GM12878 (cell line): ENCODE results near the gene RAD52. TPM values are rescaled to one million over a fixed set of nuclear protein-coding genes. Genes with fewer than 3 reads are reported as not detected.

ENCODE experiments used
- ATAC-seq: fragments of 200-7000 bp; cut with Tn5 transposase; 3 replicates; pipeline ENCODE4 v1.9.1; 2020; ENCODE audit warnings: mild to moderate bottlenecking, moderate library complexity
- BruUV-seq: library from RNA; stranded (reverse); fragments of 400-500 nt; replicated peaks from 2 replicates; lab custom pipeline; 2021; lab: Mats Ljungman, UMichigan
- CTCF ChIA-PET: fragments of 300-600 bp; sonication (Branson Sonifier 250); formaldehyde crosslinking; extraction: SDS; loops from one replicate; lab custom pipeline; 2021; ENCODE audit warnings: inconsistent platforms; lab: Yijun Ruan, JAX
- POLR2A ChIA-PET: fragments of 350-600 bp; formaldehyde crosslinking; extraction: SDS; loops from one replicate; lab custom pipeline; 2021; ENCODE audit warnings: inconsistent platforms; lab: Charles Lee
- RAD21 ChIA-PET: fragments of 300-600 bp; sonication (Branson Sonifier 250); formaldehyde crosslinking; loops from one replicate; lab custom pipeline; 2023; ENCODE audit warnings: antibody characterized with exemption; ENCODE audit not compliant: unreplicated experiment; lab: Charles Lee
- SMC1A ChIA-PET: fragments of 300-600 bp; sonication (Branson Sonifier 250); formaldehyde crosslinking; loops from one replicate; lab custom pipeline; 2023; ENCODE audit not compliant: unreplicated experiment, uncharacterized antibody; lab: Charles Lee
- DNase-seq: peaks from one replicate; pipeline ENCODE4 v3.0.0-alpha.2; 2011; ENCODE audit warnings: low read depth, low spot score
- FAIRE-seq: peaks from 3 replicates; lab custom pipeline; 2011; peaks lifted over from hg19 to GRCh38; lab: Jason Lieb, UNC
- H2AFZ ChIP-seq: 2 replicates; pipeline ENCODE4 v1.6.0; 2011; ENCODE audit warnings: low read depth, low read length, control low read depth; ENCODE audit not compliant: control insufficient read depth
- H3K27ac ChIP-seq: 2 replicates; pipeline ENCODE4 v1.5.1; 2011; ENCODE audit warnings: control low read depth; ENCODE audit not compliant: control insufficient read depth, insufficient read depth
- H3K27me3 ChIP-seq, 2 experiments: replicated peaks in 1 of 2; 2 replicates each; pipeline versions ENCODE4 v1.6.0 to v1.6.1; 2011; ENCODE audit warnings: low read length in 1 of 2; ENCODE audit not compliant: control insufficient read depth in 2 of 2, insufficient read depth in 2 of 2
- H3K36me3 ChIP-seq, 2 experiments: 2 replicates each; pipeline ENCODE4 v1.5.1; 2011; ENCODE audit warnings: low read length in 1 of 2; ENCODE audit not compliant: control insufficient read depth in 2 of 2, insufficient read depth in 2 of 2
- H3K4me1 ChIP-seq: 2 replicates; pipeline ENCODE4 v1.6.1; 2011; ENCODE audit warnings: mild to moderate bottlenecking, low read length, moderate library complexity, mixed read lengths; ENCODE audit not compliant: control insufficient read depth, insufficient read depth
- H3K4me2 ChIP-seq: 2 replicates; pipeline ENCODE4 v1.6.0; 2011; ENCODE audit warnings: control low read depth; ENCODE audit not compliant: control insufficient read depth, insufficient read depth
- H3K4me3 ChIP-seq: fragments of 200-600 bp; sonication (generic); 2 replicates; pipeline ENCODE4 v1.5.1; 2016
- H3K79me2 ChIP-seq: 2 replicates; pipeline ENCODE4 v1.6.0; 2011; ENCODE audit warnings: low read length; ENCODE audit not compliant: control insufficient read depth, insufficient read depth
- H3K9ac ChIP-seq: 2 replicates; pipeline ENCODE4 v1.8.0; 2011; ENCODE audit warnings: low read length, control low read depth, mixed read lengths; ENCODE audit not compliant: control insufficient read depth, insufficient read depth
- H3K9me3 ChIP-seq: replicated peaks from 3 replicates; pipeline ENCODE4 v1.5.1; 2011; ENCODE audit warnings: mild to moderate bottlenecking, low read length; ENCODE audit not compliant: control insufficient read depth, insufficient read depth
- H4K20me1 ChIP-seq: 2 replicates; pipeline ENCODE4 v1.6.0; 2011; ENCODE audit not compliant: control insufficient read depth, insufficient read depth
- ASH2L ChIP-seq: fragments of 300-600, 200-600 bp; sonication (generic); IDR thresholded peaks from 2 replicates; pipeline ENCODE4 v1.6.1; 2017; ENCODE audit warnings: low read depth, mild to moderate bottlenecking, borderline replicate concordance
- ATF2 ChIP-seq: IDR thresholded peaks from 2 replicates; pipeline ENCODE4 v1.6.1; 2012; ENCODE audit warnings: low read length, inconsistent platforms
- CBFB ChIP-seq: IDR thresholded peaks from 2 replicates; pipeline ENCODE4 v1.6.1; 2016; ENCODE audit warnings: antibody characterized with exemption, low read depth
- CEBPB ChIP-seq, 2 experiments: fragments of 150-350 bp in 1 of 2; IDR thresholded peaks; 2 replicates each; pipeline ENCODE4 v1.6.1; 2012 to 2014; ENCODE audit warnings: low read depth in 2 of 2, low read length in 2 of 2, borderline replicate concordance in 1 of 2, inconsistent platforms in 1 of 2
- CREM ChIP-seq: IDR thresholded peaks from 2 replicates; pipeline ENCODE4 v1.6.1; 2014; ENCODE audit warnings: antibody characterized with exemption, low read depth
- E4F1 ChIP-seq: fragments of 450-650 bp; IDR thresholded peaks from 2 replicates; pipeline ENCODE4 v1.6.1; 2018; ENCODE audit warnings: borderline replicate concordance, mild to moderate bottlenecking; ENCODE audit not compliant: partially characterized antibody
- ELK1 ChIP-seq: IDR thresholded peaks from 2 replicates; pipeline ENCODE4 v1.6.1; 2012; ENCODE audit warnings: low read depth, low read length, improper control_type of control experiment
- FOS ChIP-seq: IDR thresholded peaks from 3 replicates; pipeline ENCODE4 v1.6.1; 2011; ENCODE audit warnings: borderline replicate concordance; ENCODE audit not compliant: insufficient read length; ENCODE audit errors: extremely low read depth
- FOXM1 ChIP-seq: IDR thresholded peaks from 2 replicates; pipeline ENCODE4 v1.6.1; 2012; ENCODE audit warnings: low read depth, mild to moderate bottlenecking, inconsistent platforms, low read length, moderate library complexity
- IRF4 ChIP-seq: IDR thresholded peaks from 2 replicates; pipeline ENCODE4 v1.6.1; 2011; ENCODE audit warnings: low read depth, low read length
- JUNB ChIP-seq: IDR thresholded peaks from 2 replicates; pipeline ENCODE4 v1.6.1; 2016; ENCODE audit warnings: antibody characterized with exemption, mild to moderate bottlenecking
- MEF2A ChIP-seq: IDR thresholded peaks from 2 replicates; pipeline ENCODE4 v1.6.1; 2011; ENCODE audit warnings: low read depth, mild to moderate bottlenecking, low read length, moderate library complexity; ENCODE audit not compliant: insufficient read depth
- MEF2B ChIP-seq: fragments of 450-650 bp; IDR thresholded peaks from 2 replicates; pipeline ENCODE4 v1.6.1; 2018; ENCODE audit warnings: mild to moderate bottlenecking, moderate library complexity; ENCODE audit not compliant: partially characterized antibody, poor library complexity, severe bottlenecking
- NR2F1 ChIP-seq: fragments of 450-650 bp; conservative IDR thresholded peaks from 2 replicates; pipeline ENCODE4 v1.6.1; 2017; ENCODE audit warnings: mild to moderate bottlenecking
- PAX5 ChIP-seq: IDR thresholded peaks from 2 replicates; pipeline ENCODE4 v1.6.1; 2011; ENCODE audit warnings: low read depth, low read length, borderline replicate concordance
- RUNX3 ChIP-seq: IDR thresholded peaks from 2 replicates; pipeline ENCODE4 v1.6.1; 2012; ENCODE audit warnings: low read length, inconsistent platforms
- SREBF1 ChIP-seq: IDR thresholded peaks from 2 replicates; pipeline ENCODE4 v1.6.1; 2012; ENCODE audit warnings: mild to moderate bottlenecking, low read length
- ZBED1 ChIP-seq: IDR thresholded peaks from 2 replicates; pipeline ENCODE4 v1.6.1; 2016; ENCODE audit warnings: borderline replicate concordance
- ZNF217 ChIP-seq: fragments of 450-650 bp; IDR thresholded peaks from 2 replicates; pipeline ENCODE4 v1.6.1; 2017; ENCODE audit warnings: antibody characterized with exemption, mild to moderate bottlenecking
- WGBS: methylation state at CpG from one replicate; pipeline ENCODE4 v1.1.6; 2016; ENCODE audit warnings: low lambda C conversion rate; ENCODE audit not compliant: insufficient replicate concordance, insufficient coverage; ENCODE audit errors: missing lambda C conversion rate; 5-methylcytosine and 5-hydroxymethylcytosine counted together
- in situ Hi-C: fragments of 300-500 bp; cut with MboI; formaldehyde crosslinking; loops from 9 replicates; pipeline ENCODE4 v1.14.3; 2018; ENCODE audit warnings: mixed read lengths
- intact Hi-C: fragments of 100-400 bp; cut with micrococcal nuclease; formaldehyde crosslinking; loops from one replicate; pipeline ENCODE4 v1.14.2; 2022; ENCODE audit not compliant: unreplicated experiment
- polyA plus RNA-seq, 11 experiments: library from polyadenylated mRNA; depleted of rRNA in 4 of 11; unstranded in 6 of 11; stranded (reverse) in 5 of 11; fragments of >200 nt; fragmentation: Nextera tagmentation in 4 of 11; fragmentation: Illumina TruSeq in 1 of 11; extraction: Ambion mirVana in 4 of 11; extraction: Trizol in 1 of 11; gene quantifications; 1 replicate in 1 of 11; 2 replicates in 10 of 11; pipeline versions ENCODE4 v1.2.1 to v1.2.3, GENCODE V29; 2011 to 2016; ENCODE audit warnings: inconsistent platforms in 2 of 11, missing spikeins in 2 of 11, low read depth in 1 of 11
- total RNA-seq, 4 experiments: library from RNA; depleted of rRNA in 3 of 4; stranded (reverse); fragments of >200 nt in 3 of 4; fragmentation: Illumina TruSeq in 1 of 4; extraction: Trizol in 1 of 4; gene quantifications; 2 replicates each; pipeline versions ENCODE4 v1.2.1 to v1.2.3, GENCODE V29; 2013 to 2021

The RAD52 gene
- total and polyA plus RNA-seq, 10 of the 15 experiments (the other 5 are each of a cell fraction or from before 2014, with no cell fraction given), result 2.0 to 15.7 (median 8.9) TPM

GRCh38 chr12:998020-998874 is 48.8 kb upstream of the RAD52 start:
- no peak overlapping the region for H3K4me3 ChIP-seq
- H3K9ac ChIP-seq, result no peak overlapping the region
- intact Hi-C loops, result no loop called here
- WGBS, result 8% methylated on average over 6 of the region's 6 CpGs
- H3K9me3 ChIP-seq, result no peaks in the 10 kb centered on the region
- H3K4me2 ChIP-seq, result peak overlapping the region; percentile 49
- peaks cover 21% of the 10 kb centered on the region for H3K4me1 ChIP-seq
- ATAC-seq (peak; percentile 84), FAIRE-seq (no peak), DNase-seq (no peak)
- CTCF ChIA-PET, result interaction anchor here (1.7 to 1.9 kb wide), 2 partner anchors 8 to 95 kb away, joined by 3 to 4 read pairs; no protein-coding TSS in a partner anchor
- no peak overlapping the region for H2AFZ ChIP-seq
- H3K27ac ChIP-seq, result no peak overlapping the region
- POLR2A ChIA-PET, result no interaction called here
- no peaks in the 10 kb centered on the region for H3K36me3 ChIP-seq
- no peaks in the 10 kb centered on the region for H3K79me2 ChIP-seq
- BruUV-seq, result no TSS peak
- no peaks in the 10 kb centered on the region for H3K27me3 ChIP-seq
- SMC1A ChIA-PET, result interaction anchor here (0.6 to 2.3 kb wide), 7 partner anchors 10 to 404 kb away, joined by 3 to 6 read pairs (median 3); no protein-coding TSS in a partner anchor
- in situ Hi-C loops, result no loop called here
- RAD21 ChIA-PET, result interaction anchor here (0.9 to 1.5 kb wide), 4 partner anchors 40 to 94 kb away, joined by 3 to 5 read pairs (median 3); no protein-coding TSS in a partner anchor
- no peaks in the 10 kb centered on the region for H4K20me1 ChIP-seq
- TF ChIP-seq ATF2 (0 out of 2 replicates have a peak, but pooled peaks have one; percentile 22), JUNB (0 out of 2 replicates have a peak, but pooled peaks have one; percentile 15), ZNF217 (peak; percentile 99), MEF2B (peak; percentile 93), RUNX3 (peak; percentile 59), E4F1 (no peak), SREBF1 (peak; percentile 68), CREM (0 out of 2 replicates have a peak, but pooled peaks have one; percentile 13), NR2F1 (peak; percentile 72; the same call in 1 of the 2 replicates), ASH2L (no peak), FOS (no peak), CEBPB (IDR thresholded peaks at IDR 0.05; ENCODE audit: borderline replicate concordance in 1 of 2, low read depth in 2 of 2, low read length in 2 of 2) (0 out of 4 replicates have a peak, but pooled peaks of 1 of the 2 experiments have one; percentile 69), MEF2A (peak; percentile 97), IRF4 (0 out of 2 replicates have a peak, but pooled peaks have one; percentile 28), ZBED1 (peak; percentile 85; the same call in 1 of the 2 replicates), CBFB (no peak), PAX5 (peak; percentile 95), ELK1 (no peak), FOXM1 (peak; percentile 80; the same call in 1 of the 2 replicates)
